Tibial nerve (tissue), 4 donors: ENCODE measurements around the gene CLRN2. TPM values are rescaled to one million over a fixed set of nuclear protein-coding genes. Genes with fewer than 3 reads are reported as not detected.

Experiments
- DNase-seq, 2 donors: peaks; one replicate each; pipeline ENCODE4 v3.0.0-alpha.2; 2019; ENCODE audit warnings: low spot score in 2 of 2
- H3K27ac ChIP-seq, 4 donors: fragments of 200-600 bp; sonication (generic) in 3 of 4; one replicate each; pipeline ENCODE4 v1.5.1; 2017 to 2019; ENCODE audit warnings: mild to moderate bottlenecking in 1 of 4
- H3K27me3 ChIP-seq, 2 donors: fragments of 200-600 bp; sonication (generic) in 1 of 2; one replicate each; pipeline versions ENCODE4 v1.5.1 to v1.6.0; 2017 to 2019
- H3K36me3 ChIP-seq, 3 donors: fragments of 200-600 bp; sonication (generic); one replicate each; pipeline ENCODE4 v1.5.1; 2018 to 2019
- H3K4me1 ChIP-seq, 4 donors: fragments of 200-600 bp; sonication (generic) in 3 of 4; one replicate each; pipeline ENCODE4 v1.5.1; 2017 to 2019
- H3K4me3 ChIP-seq, 4 donors: fragments of 200-600 bp; sonication (generic) in 3 of 4; one replicate each; pipeline ENCODE4 v1.5.1; 2017 to 2019; ENCODE audit warnings: mild to moderate bottlenecking in 1 of 4, moderate library complexity in 1 of 4
- H3K9me3 ChIP-seq, 4 donors: fragments of 200-600 bp; sonication (generic) in 3 of 4; one replicate each; pipeline ENCODE4 v1.5.1; 2017 to 2019
- EP300 ChIP-seq, 2 donors: sonication (generic); formaldehyde crosslinking; IDR thresholded peaks; one replicate each; pipeline ENCODE4 v1.6.1; 2017; ENCODE audit warnings: antibody characterized with exemption in 2 of 2, mild to moderate bottlenecking in 1 of 2
- POLR2A ChIP-seq, 2 donors: fragments of 450-650 bp; IDR thresholded peaks; one replicate each; pipeline ENCODE4 v1.6.1; 2017; ENCODE audit warnings: antibody characterized with exemption in 2 of 2, mild to moderate bottlenecking in 2 of 2, moderate library complexity in 2 of 2
- WGBS, 2 donors: methylation state at CpG; one replicate each; pipeline ENCODE4 v1.1.5; 2018; 5-methylcytosine and 5-hydroxymethylcytosine counted together
- total RNA-seq, 4 donors: library from RNA; depleted of rRNA; stranded (reverse); fragments of >200 nt; gene quantifications; one replicate each; pipeline ENCODE4 v1.1.0, GENCODE V29; 2016
- TF ChIP-seq, protein P1 (sequence below), 5 experiments: fragments of 200-600 bp in 3 of 5; fragments of 450-650 bp in 2 of 5; sonication (generic) in 3 of 5; IDR thresholded peaks; one replicate each; pipeline ENCODE4 v1.5.1; 2016 to 2019; ENCODE audit warnings: antibody characterized with exemption in 5 of 5, mild to moderate bottlenecking in 3 of 5, moderate library complexity in 2 of 5

CLRN2 gene
- total RNA-seq, 4 donors from 2014 or later: not detected

- WGBS, 2 donors: 78 to 89% methylated on average over 5 of the region's 5 CpGs
Measured at GRCh38 chr4:17512973-17513665, 1.8 kb upstream of the CLRN2 start.

DNA sequence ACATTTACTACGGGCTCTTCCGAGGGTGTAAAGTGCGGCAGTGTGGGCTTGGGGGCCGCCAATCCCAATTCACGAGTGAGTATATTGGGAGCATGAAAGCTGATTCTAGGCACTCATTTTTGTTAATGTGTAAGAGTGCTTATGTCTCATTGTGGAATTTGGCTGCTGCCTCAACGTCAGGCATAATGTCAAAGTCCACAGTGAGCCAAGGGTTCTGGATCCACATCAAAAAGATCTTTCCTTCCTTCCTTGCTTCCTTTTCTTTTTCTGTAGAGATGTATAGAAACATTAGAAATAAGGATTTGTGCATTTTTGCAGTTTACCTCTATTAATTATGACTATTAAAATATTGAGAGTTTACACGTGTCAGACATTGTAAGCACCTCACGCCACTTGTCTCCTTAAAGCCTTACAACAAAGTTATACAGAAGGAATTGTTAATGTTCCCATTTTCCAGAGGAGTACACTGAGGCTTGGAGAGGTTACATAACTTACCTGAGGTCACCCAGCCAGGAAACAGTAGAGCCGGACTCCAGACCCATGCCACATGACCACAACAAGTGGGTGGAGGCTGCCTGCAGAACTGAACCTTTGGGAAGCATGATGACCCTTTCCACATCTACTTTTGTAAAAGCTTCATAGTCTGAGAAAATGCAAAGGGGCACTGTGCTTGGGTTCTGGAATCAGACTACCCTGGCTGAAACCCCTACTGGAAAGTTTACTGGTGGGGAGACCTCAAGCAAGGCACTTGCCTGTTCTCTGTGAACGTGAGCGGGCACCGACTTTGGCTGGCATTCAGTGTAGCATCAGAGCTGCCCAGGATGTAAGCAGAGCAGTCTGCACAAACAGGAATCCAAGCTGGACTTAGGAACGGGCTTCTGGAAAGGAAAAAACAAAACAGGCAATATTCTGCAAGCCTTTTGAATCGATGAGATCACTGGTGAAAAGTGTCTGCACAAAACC lies 761 bp downstream of the CLRN2 start:
- H3K4me1 ChIP-seq: peaks cover 0 to 15% (median 4%) of the 10 kb centered on the region in 4 donors
- no peak overlapping the region for H3K27ac ChIP-seq
- TF ChIP-seq POLR2A (IDR thresholded peaks at IDR 0.05): no peak
- TF ChIP-seq, protein P1, sequence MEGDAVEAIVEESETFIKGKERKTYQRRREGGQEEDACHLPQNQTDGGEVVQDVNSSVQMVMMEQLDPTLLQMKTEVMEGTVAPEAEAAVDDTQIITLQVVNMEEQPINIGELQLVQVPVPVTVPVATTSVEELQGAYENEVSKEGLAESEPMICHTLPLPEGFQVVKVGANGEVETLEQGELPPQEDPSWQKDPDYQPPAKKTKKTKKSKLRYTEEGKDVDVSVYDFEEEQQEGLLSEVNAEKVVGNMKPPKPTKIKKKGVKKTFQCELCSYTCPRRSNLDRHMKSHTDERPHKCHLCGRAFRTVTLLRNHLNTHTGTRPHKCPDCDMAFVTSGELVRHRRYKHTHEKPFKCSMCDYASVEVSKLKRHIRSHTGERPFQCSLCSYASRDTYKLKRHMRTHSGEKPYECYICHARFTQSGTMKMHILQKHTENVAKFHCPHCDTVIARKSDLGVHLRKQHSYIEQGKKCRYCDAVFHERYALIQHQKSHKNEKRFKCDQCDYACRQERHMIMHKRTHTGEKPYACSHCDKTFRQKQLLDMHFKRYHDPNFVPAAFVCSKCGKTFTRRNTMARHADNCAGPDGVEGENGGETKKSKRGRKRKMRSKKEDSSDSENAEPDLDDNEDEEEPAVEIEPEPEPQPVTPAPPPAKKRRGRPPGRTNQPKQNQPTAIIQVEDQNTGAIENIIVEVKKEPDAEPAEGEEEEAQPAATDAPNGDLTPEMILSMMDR (IDR thresholded peaks at IDR 0.05): no peak
- TF ChIP-seq EP300 (IDR thresholded peaks at IDR 0.05): no peak
- H3K4me3 ChIP-seq: no peak overlapping the region
- H3K36me3 ChIP-seq: no peaks in the 10 kb centered on the region
- no peaks in the 10 kb centered on the region for H3K9me3 ChIP-seq
- DNase-seq: no peak
- H3K27me3 ChIP-seq: no peaks in the 10 kb centered on the region
- WGBS, 2 donors: 78 to 80% methylated on average over 14 of the region's 14 CpGs

More at GRCh38 chr4:17512973-17513665, 1.8 kb upstream of the CLRN2 start:
- no peaks in the 10 kb centered on the region for H3K9me3 ChIP-seq
- no peak for DNase-seq
- no peak overlapping the region for H3K4me3 ChIP-seq
- TF ChIP-seq, protein P1 (IDR thresholded peaks at IDR 0.05): no peak
- no peak for TF ChIP-seq EP300 (IDR thresholded peaks at IDR 0.05)
- no peak for TF ChIP-seq POLR2A (IDR thresholded peaks at IDR 0.05)
- peaks cover 0 to 26% (median 9%) of the 10 kb centered on the region in 4 donors for H3K4me1 ChIP-seq
- H3K27me3 ChIP-seq: no peaks in the 10 kb centered on the region
- H3K36me3 ChIP-seq: peaks cover 0 to 2% (median 0%) of the 10 kb centered on the region in 3 donors
- H3K27ac ChIP-seq: peak overlapping the region in 2 of 4 donors; percentile 80 to 85

- Histone ChIP-seq H3K4me3 (no peak overlapping the region), H3K27ac (no peak overlapping the region), H3K36me3 (no peaks in the 10 kb centered on the region), H3K27me3 (no peaks in the 10 kb centered on the region), H3K9me3 (no peaks in the 10 kb centered on the region), H3K4me1 (peaks cover 0 to 10% (median 0%) of the 10 kb centered on the region in 4 donors)
- 35 to 81% methylated on average over 1 of the region's 1 CpG for WGBS, 2 donors
- DNase-seq: no peak
- no peak for TF ChIP-seq POLR2A (IDR thresholded peaks at IDR 0.05)
- TF ChIP-seq, protein P1 (IDR thresholded peaks at IDR 0.05): no peak
- TF ChIP-seq EP300 (IDR thresholded peaks at IDR 0.05): no peak
Measured at GRCh38 chr4:17516980-17517379, 2.0 kb downstream of the CLRN2 start.

DNA sequence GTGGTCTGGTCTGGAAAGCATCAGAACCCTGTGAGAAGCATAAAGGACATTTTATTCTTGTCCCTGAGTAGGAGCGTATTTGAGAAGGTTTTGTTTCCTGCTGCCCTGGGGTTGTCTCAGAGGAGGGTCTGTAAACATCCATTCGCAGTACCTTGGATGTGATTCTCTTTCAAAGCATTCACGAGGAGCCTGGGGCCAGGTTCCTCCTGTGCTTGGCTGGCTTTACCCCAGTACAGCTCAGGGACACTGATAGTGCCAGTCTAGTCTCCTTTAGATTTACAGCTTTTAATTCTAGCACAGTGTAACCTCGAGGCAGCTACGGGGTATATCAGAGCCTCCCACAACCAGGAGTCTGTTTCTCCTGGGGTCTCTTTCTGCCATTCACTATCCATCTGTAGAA lies 2.7 kb downstream of the CLRN2 start:
- no peaks in the 10 kb centered on the region for H3K36me3 ChIP-seq
- WGBS, 2 donors: 47 to 52% methylated on average over 5 of the region's 5 CpGs

More for the DNA sequence above, 2.7 kb downstream of the CLRN2 start:
- Histone ChIP-seq H3K4me3 (no peak overlapping the region), H3K27me3 (no peaks in the 10 kb centered on the region), H3K9me3 (no peaks in the 10 kb centered on the region), H3K27ac (no peak overlapping the region), H3K4me1 (peaks cover 0 to 6% (median 0%) of the 10 kb centered on the region in 4 donors)
- TF ChIP-seq EP300 (IDR thresholded peaks at IDR 0.05): no peak
- no peak for TF ChIP-seq POLR2A (IDR thresholded peaks at IDR 0.05)
- TF ChIP-seq, protein P1 (IDR thresholded peaks at IDR 0.05): no peak
- no peak for DNase-seq
